Measurements from ENCODE around the gene CAMK2N1. TPM values are rescaled to one million over a fixed set of nuclear protein-coding genes. Genes with fewer than 3 reads are reported as not detected.

CAMK2N1 gene
- total and polyA plus RNA-seq, 2 of the 13 experiments (the other 11 are each of a cell fraction or from before 2014, with no cell fraction given), result 38.0 to 38.6 TPM

DNA sequence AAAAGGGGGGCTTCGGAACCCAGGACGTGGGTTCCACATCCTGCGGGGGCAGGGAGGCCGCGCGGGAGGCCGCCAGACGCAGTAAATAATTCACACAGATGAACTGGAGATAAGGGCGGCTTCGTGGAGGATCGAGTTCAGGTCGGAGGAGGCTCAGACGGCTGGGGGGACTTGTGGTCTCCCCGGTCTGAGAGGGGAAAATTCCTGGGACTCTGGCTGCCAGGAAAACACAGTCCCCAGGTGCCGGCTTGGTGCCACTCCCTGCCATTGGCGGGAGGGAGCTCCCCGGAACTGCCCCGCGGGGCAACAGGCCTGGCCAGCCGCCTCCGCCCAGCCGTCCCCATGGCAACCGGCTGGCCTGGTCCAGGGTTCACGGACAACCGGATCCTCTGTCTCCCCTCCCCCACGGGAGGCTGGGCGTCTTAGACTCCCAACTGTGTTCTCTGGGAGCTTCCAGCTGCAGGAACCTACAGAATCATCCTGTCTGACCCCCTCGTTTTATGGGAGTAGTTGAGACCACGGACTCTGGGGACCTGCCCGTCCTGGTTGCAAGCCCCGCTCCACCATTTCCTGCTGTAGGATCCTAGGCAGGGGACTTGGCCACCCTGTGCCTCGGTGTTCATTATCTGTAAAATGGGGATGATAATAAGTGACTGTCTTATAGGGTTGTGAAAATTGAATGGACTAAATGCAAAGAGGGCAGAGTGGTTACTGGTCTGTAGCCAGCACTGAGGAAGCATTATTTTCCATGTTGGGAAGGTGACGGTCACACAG, 9.6 kb downstream of the CAMK2N1 start (continued):
- peak; percentile 88; the same call in 1 of the 2 replicates for TF ChIP-seq ZNF503 (CRISPR knock-in tag; IDR thresholded peaks at IDR 0.05)
- TF ChIP-seq FOSL2 (CRISPR knock-in tag; IDR thresholded peaks at IDR 0.05), result peak; percentile 61; the same call in 1 of the 2 replicates
- peak; percentile 55; the same call in 1 of the 2 replicates for TF ChIP-seq CREM (IDR thresholded peaks at IDR 0.05)
- no peak for TF ChIP-seq CREM (CRISPR knock-in tag; IDR thresholded peaks at IDR 0.05)
- TF ChIP-seq, protein P1, sequence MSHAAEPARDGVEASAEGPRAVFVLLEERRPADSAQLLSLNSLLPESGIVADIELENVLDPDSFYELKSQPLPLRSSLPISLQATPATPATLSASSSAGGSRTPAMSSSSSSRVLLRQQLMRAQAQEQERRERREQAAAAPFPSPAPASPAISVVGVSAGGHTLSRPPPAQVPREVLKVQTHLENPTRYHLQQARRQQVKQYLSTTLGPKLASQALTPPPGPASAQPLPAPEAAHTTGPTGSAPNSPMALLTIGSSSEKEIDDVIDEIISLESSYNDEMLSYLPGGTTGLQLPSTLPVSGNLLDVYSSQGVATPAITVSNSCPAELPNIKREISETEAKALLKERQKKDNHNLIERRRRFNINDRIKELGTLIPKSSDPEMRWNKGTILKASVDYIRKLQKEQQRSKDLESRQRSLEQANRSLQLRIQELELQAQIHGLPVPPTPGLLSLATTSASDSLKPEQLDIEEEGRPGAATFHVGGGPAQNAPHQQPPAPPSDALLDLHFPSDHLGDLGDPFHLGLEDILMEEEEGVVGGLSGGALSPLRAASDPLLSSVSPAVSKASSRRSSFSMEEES (CRISPR knock-in tag; IDR thresholded peaks at IDR 0.05), result peak; percentile 58; the same call in 1 of the 2 replicates
- peak; percentile 77 for TF ChIP-seq HOXA3 (CRISPR knock-in tag; IDR thresholded peaks at IDR 0.05)
- TF ChIP-seq, protein P2, sequence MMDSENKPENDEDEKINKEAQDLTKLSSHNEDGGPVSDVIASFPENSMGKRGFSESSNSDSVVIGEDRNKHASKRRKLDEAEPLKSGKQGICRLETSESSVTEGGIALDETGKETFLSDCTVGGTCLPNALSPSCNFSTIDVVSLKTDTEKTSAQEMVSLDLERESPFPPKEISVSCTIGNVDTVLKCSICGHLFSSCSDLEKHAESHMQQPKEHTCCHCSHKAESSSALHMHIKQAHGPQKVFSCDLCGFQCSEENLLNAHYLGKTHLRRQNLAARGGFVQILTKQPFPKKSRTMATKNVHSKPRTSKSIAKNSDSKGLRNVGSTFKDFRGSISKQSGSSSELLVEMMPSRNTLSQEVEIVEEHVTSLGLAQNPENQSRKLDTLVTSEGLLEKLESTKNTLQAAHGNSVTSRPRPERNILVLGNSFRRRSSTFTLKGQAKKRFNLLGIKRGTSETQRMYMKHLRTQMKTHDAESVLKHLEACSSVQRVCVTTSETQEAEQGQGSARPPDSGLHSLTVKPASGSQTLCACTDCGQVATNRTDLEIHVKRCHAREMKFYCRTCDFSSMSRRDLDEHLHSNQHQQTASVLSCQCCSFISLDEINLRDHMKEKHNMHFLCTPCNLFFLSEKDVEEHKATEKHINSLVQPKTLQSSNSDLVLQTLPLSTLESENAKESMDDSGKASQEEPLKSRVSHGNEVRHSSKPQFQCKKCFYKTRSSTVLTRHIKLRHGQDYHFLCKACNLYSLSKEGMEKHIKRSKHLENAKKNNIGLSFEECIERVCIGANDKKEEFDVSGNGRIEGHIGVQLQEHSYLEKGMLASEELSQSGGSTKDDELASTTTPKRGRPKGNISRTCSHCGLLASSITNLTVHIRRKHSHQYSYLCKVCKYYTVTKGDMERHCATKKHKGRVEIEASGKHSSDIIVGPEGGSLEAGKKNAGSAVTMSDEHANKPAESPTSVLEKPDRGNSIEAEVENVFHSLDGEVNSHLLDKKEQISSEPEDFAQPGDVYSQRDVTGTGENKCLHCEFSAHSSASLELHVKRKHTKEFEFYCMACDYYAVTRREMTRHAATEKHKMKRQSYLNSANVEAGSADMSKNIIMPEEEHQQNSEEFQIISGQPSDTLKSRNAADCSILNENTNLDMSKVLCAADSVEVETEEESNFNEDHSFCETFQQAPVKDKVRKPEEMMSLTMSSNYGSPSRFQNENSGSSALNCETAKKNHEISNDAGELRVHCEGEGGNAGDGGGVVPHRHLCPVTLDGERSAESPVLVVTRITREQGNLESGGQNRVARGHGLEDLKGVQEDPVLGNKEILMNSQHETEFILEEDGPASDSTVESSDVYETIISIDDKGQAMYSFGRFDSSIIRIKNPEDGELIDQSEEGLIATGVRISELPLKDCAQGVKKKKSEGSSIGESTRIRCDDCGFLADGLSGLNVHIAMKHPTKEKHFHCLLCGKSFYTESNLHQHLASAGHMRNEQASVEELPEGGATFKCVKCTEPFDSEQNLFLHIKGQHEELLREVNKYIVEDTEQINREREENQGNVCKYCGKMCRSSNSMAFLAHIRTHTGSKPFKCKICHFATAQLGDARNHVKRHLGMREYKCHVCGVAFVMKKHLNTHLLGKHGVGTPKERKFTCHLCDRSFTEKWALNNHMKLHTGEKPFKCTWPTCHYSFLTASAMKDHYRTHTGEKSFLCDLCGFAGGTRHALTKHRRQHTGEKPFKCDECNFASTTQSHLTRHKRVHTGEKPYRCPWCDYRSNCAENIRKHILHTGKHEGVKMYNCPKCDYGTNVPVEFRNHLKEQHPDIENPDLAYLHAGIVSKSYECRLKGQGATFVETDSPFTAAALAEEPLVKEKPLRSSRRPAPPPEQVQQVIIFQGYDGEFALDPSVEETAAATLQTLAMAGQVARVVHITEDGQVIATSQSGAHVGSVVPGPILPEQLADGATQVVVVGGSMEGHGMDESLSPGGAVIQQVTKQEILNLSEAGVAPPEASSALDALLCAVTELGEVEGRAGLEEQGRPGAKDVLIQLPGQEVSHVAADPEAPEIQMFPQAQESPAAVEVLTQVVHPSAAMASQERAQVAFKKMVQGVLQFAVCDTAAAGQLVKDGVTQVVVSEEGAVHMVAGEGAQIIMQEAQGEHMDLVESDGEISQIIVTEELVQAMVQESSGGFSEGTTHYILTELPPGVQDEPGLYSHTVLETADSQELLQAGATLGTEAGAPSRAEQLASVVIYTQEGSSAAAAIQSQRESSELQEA (CRISPR knock-in tag; IDR thresholded peaks at IDR 0.05; ENCODE audit: not compliant biosample characterization), result no peak
- peak; percentile 94 for TF ChIP-seq RFX1 (IDR thresholded peaks at IDR 0.05)
- peak; percentile 47; the same call in 1 of the 2 replicates for TF ChIP-seq ZNF224 (CRISPR knock-in tag; IDR thresholded peaks at IDR 0.05)
- TF ChIP-seq, protein P3, sequence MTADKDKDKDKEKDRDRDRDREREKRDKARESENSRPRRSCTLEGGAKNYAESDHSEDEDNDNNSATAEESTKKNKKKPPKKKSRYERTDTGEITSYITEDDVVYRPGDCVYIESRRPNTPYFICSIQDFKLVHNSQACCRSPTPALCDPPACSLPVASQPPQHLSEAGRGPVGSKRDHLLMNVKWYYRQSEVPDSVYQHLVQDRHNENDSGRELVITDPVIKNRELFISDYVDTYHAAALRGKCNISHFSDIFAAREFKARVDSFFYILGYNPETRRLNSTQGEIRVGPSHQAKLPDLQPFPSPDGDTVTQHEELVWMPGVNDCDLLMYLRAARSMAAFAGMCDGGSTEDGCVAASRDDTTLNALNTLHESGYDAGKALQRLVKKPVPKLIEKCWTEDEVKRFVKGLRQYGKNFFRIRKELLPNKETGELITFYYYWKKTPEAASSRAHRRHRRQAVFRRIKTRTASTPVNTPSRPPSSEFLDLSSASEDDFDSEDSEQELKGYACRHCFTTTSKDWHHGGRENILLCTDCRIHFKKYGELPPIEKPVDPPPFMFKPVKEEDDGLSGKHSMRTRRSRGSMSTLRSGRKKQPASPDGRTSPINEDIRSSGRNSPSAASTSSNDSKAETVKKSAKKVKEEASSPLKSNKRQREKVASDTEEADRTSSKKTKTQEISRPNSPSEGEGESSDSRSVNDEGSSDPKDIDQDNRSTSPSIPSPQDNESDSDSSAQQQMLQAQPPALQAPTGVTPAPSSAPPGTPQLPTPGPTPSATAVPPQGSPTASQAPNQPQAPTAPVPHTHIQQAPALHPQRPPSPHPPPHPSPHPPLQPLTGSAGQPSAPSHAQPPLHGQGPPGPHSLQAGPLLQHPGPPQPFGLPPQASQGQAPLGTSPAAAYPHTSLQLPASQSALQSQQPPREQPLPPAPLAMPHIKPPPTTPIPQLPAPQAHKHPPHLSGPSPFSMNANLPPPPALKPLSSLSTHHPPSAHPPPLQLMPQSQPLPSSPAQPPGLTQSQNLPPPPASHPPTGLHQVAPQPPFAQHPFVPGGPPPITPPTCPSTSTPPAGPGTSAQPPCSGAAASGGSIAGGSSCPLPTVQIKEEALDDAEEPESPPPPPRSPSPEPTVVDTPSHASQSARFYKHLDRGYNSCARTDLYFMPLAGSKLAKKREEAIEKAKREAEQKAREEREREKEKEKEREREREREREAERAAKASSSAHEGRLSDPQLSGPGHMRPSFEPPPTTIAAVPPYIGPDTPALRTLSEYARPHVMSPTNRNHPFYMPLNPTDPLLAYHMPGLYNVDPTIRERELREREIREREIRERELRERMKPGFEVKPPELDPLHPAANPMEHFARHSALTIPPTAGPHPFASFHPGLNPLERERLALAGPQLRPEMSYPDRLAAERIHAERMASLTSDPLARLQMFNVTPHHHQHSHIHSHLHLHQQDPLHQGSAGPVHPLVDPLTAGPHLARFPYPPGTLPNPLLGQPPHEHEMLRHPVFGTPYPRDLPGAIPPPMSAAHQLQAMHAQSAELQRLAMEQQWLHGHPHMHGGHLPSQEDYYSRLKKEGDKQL (CRISPR knock-in tag; IDR thresholded peaks at IDR 0.05; ENCODE audit: low read depth), result peak; percentile 58; the same call in 1 of the 2 replicates
- TF ChIP-seq ZNF101 (CRISPR knock-in tag; IDR thresholded peaks at IDR 0.05; ENCODE audit: borderline replicate concordance, low read depth), result no peak
